HepG2 (cell line): ENCODE results near the gene NUP62. TPM values are rescaled to one million over a fixed set of nuclear protein-coding genes. Genes with fewer than 3 reads are reported as not detected.

ENCODE experiments used
- CBX2 ChIP-seq, 2 experiments: fragments of 200-600 bp in 1 of 2; sonication (generic); formaldehyde crosslinking in 1 of 2; IDR thresholded peaks; 2 replicates each; pipeline versions ENCODE4 v1.7.0 to v1.8.1; 2018 to 2022; ENCODE audit warnings: low read depth in 2 of 2, low read length in 1 of 2, mild to moderate bottlenecking in 1 of 2, missing genetic modification reagents in 1 of 2
- GTF2F1 ChIP-seq: fragments of 150-350 bp; IDR thresholded peaks from 2 replicates; pipeline ENCODE4 v1.6.1; 2014; ENCODE audit warnings: low read length
- LCORL ChIP-seq, 2 experiments: fragments of 450-650 bp in 1 of 2; sonication (generic) in 1 of 2; formaldehyde crosslinking in 1 of 2; IDR thresholded peaks; 2 replicates each; pipeline versions ENCODE4 v1.5.0 to v1.6.1; 2017 to 2020; ENCODE audit warnings: antibody characterized with exemption in 1 of 2, missing genetic modification reagents in 1 of 2
- NFIB ChIP-seq: sonication (generic); formaldehyde crosslinking; IDR thresholded peaks from 2 replicates; pipeline ENCODE4 v1.9.0; 2021; ENCODE audit warnings: missing genetic modification reagents, mild to moderate bottlenecking, borderline replicate concordance
- POLR2G ChIP-seq: fragments of 200-400 bp; formaldehyde crosslinking; IDR thresholded peaks from 2 replicates; pipeline ENCODE4 v1.6.1; 2018; ENCODE audit warnings: mild to moderate bottlenecking, low read depth, low read length, moderate library complexity
- SETDB1 ChIP-seq: sonication (generic); formaldehyde crosslinking; IDR thresholded peaks from 2 replicates; pipeline ENCODE4 v1.5.1; 2020; ENCODE audit warnings: missing genetic modification reagents, mild to moderate bottlenecking, borderline replicate concordance
- SNAPC5 ChIP-seq: sonication (generic); formaldehyde crosslinking; IDR thresholded peaks from 2 replicates; pipeline ENCODE4 v1.8.1; 2023; ENCODE audit warnings: mild to moderate bottlenecking, missing genetic modification reagents, borderline replicate concordance
- SPEN ChIP-seq: sonication (generic); formaldehyde crosslinking; IDR thresholded peaks from 2 replicates; pipeline ENCODE4 v1.5.1; 2020; ENCODE audit warnings: low read depth, mild to moderate bottlenecking, missing genetic modification reagents
- TP53 ChIP-seq: sonication (generic); formaldehyde crosslinking; conservative IDR thresholded peaks from 2 replicates; pipeline ENCODE4 v1.4.0; 2020; ENCODE audit warnings: missing genetic modification reagents
- U2AF1 ChIP-seq: fragments of 200-400 bp; formaldehyde crosslinking; optimal IDR thresholded peaks from 2 replicates; pipeline ENCODE3; 2017; ENCODE audit warnings: mild to moderate bottlenecking, low read depth, low read length
- ZNF225 ChIP-seq: sonication (generic); formaldehyde crosslinking; IDR thresholded peaks from 2 replicates; pipeline ENCODE4 v1.4.0; 2020; ENCODE audit warnings: mild to moderate bottlenecking, missing genetic modification reagents
- ZNF552 ChIP-seq: sonication (generic); formaldehyde crosslinking; IDR thresholded peaks from 2 replicates; pipeline ENCODE4 v1.9.0; 2022; ENCODE audit warnings: missing genetic modification reagents, mild to moderate bottlenecking, borderline replicate concordance
- ZNF644 ChIP-seq: IDR thresholded peaks from 2 replicates; pipeline ENCODE4 v1.6.1; 2016; ENCODE audit warnings: low read depth
- ZNF660 ChIP-seq: sonication (generic); formaldehyde crosslinking; IDR thresholded peaks from 2 replicates; pipeline ENCODE4 v1.5.1; 2020; ENCODE audit warnings: mild to moderate bottlenecking, low read depth, missing genetic modification reagents, borderline replicate concordance
- ZNF747 ChIP-seq: sonication (generic); formaldehyde crosslinking; IDR thresholded peaks from 2 replicates; pipeline ENCODE4 v1.8.1; 2023; ENCODE audit warnings: missing genetic modification reagents, mild to moderate bottlenecking, borderline replicate concordance
- ZNF792 ChIP-seq: IDR thresholded peaks from 2 replicates; pipeline ENCODE4 v1.6.1; 2016
- polyA plus RNA-seq, 8 experiments: library from polyadenylated mRNA; depleted of rRNA in 3 of 8; stranded (reverse) in 7 of 8; unstranded in 1 of 8; fragments of >200 nt; fragmentation: Illumina TruSeq in 4 of 8; extraction: Trizol in 4 of 8; gene quantifications; 2 replicates each; pipeline versions ENCODE4 v1.2.1 to v1.2.3, GENCODE V29; 2011 to 2016; ENCODE audit warnings: low read depth in 4 of 8, missing spikeins in 1 of 8, mixed read lengths in 1 of 8; ENCODE audit not compliant: insufficient read depth in 1 of 8
- total RNA-seq, 5 experiments: library from RNA; depleted of rRNA; stranded (reverse); fragments of >200 nt; fragmentation: Illumina TruSeq; extraction: Trizol; gene quantifications; 2 replicates each; pipeline ENCODE4 v1.2.3, GENCODE V29; 2016; ENCODE audit warnings: low read depth in 1 of 5
- TF ChIP-seq, protein P1 (sequence below): sonication (generic); formaldehyde crosslinking; IDR thresholded peaks from 2 replicates; pipeline ENCODE4 v1.8.0; 2023; ENCODE audit warnings: mild to moderate bottlenecking, missing genetic modification reagents
- TF ChIP-seq, protein P2 (sequence below): sonication (generic); formaldehyde crosslinking; IDR thresholded peaks from 2 replicates; pipeline ENCODE4 v1.4.0; 2020; ENCODE audit warnings: mild to moderate bottlenecking, missing genetic modification reagents
- TF ChIP-seq, protein P3 (sequence below): sonication (generic); formaldehyde crosslinking; IDR thresholded peaks from 2 replicates; pipeline ENCODE4 v1.9.0; 2021; ENCODE audit warnings: missing genetic modification reagents, borderline replicate concordance
- TF ChIP-seq, protein P4 (sequence below): sonication (generic); formaldehyde crosslinking; IDR thresholded peaks from 2 replicates; pipeline ENCODE4 v1.4.0; 2020; ENCODE audit warnings: mild to moderate bottlenecking, missing genetic modification reagents

The NUP62 gene
- total and polyA plus RNA-seq, 2 of the 13 experiments (the other 11 are each of a cell fraction or from before 2014, with no cell fraction given): 16.5 to 41.5 TPM

DNA sequence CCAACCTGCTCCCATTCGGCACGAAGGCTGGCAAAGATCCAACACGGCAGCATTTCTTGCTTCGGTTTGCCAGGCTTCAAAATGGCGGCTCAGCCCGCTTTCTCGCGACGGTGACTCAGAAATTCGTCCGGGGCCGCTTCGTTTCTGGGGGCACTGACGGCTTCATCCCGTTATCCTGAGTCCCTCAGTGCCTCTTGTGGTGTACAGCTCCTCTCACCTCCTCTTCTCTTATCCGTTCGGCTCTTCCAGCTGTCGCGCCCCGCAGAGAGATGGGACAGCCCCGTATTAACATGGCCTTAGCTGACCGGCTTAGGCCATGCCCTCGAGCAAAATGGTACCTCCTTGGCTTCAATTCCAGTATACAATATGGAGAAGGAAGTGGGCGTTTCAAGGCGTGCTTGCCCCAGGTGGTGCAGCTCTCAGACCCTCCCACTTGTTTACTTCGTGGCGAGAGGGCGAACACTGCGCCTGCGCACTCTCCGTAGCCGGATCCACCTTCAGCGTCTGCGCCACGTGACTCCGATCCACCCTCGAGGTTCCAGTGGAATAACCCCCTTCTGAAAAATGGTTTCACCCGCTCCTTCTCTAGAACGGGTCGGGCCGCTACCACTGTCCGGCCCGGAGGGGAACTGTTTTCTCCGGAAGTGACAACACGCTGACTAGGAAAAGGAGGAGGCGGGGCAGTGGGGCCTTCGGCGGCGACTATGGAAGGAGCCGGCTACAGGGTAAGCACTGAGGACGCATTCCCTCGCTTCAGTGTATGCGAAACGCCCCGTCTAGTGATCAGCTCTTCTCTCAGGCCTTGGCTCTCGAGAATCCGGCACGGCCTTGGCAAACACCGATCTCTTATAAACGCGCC, 52.1 kb downstream of the NUP62 start, which contains the start of the genes AKT1S1 and TBC1D17 (continued):
- TF ChIP-seq LCORL (IDR thresholded peaks at IDR 0.05) (no peak), LCORL (CRISPR knock-in tag; IDR thresholded peaks at IDR 0.05) (no peak), ZNF644 (CRISPR knock-in tag) (0 out of 2 replicates have a peak, but pooled peaks have one; percentile 4), ZNF225 (CRISPR knock-in tag) (no peak), ZNF660 (CRISPR knock-in tag) (no peak), TP53 (no peak), SPEN (CRISPR knock-in tag) (peak; percentile 25; the same call in 1 of the 2 replicates), ZNF792 (peak; percentile 21; the same call in 1 of the 2 replicates), CBX2 (IDR thresholded peaks at IDR 0.05; ENCODE audit: low read depth, low read length) (no peak), CBX2 (CRISPR knock-in tag; IDR thresholded peaks at IDR 0.05; ENCODE audit: low read depth) (no peak), POLR2G (peak; percentile 87), SNAPC5 (CRISPR knock-in tag) (0 out of 2 replicates have a peak, but pooled peaks have one; percentile 82), ZNF552 (0 out of 2 replicates have a peak, but pooled peaks have one; percentile 35), GTF2F1 (0 out of 2 replicates have a peak, but pooled peaks have one; percentile 12), U2AF1 (no peak), NFIB (CRISPR knock-in tag) (no peak), SETDB1 (CRISPR knock-in tag) (no peak), ZNF747 (CRISPR knock-in tag) (peak; percentile 54; the same call in 1 of the 2 replicates)
- TF ChIP-seq, protein P1, sequence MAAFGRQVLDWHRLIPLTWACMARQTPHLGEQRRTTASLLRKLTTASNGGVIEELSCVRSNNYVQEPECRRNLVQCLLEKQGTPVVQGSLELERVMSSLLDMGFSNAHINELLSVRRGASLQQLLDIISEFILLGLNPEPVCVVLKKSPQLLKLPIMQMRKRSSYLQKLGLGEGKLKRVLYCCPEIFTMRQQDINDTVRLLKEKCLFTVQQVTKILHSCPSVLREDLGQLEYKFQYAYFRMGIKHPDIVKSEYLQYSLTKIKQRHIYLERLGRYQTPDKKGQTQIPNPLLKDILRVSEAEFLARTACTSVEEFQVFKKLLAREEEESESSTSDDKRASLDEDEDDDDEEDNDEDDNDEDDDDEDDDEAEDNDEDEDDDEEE (CRISPR knock-in tag): no peak
- TF ChIP-seq, protein P2, sequence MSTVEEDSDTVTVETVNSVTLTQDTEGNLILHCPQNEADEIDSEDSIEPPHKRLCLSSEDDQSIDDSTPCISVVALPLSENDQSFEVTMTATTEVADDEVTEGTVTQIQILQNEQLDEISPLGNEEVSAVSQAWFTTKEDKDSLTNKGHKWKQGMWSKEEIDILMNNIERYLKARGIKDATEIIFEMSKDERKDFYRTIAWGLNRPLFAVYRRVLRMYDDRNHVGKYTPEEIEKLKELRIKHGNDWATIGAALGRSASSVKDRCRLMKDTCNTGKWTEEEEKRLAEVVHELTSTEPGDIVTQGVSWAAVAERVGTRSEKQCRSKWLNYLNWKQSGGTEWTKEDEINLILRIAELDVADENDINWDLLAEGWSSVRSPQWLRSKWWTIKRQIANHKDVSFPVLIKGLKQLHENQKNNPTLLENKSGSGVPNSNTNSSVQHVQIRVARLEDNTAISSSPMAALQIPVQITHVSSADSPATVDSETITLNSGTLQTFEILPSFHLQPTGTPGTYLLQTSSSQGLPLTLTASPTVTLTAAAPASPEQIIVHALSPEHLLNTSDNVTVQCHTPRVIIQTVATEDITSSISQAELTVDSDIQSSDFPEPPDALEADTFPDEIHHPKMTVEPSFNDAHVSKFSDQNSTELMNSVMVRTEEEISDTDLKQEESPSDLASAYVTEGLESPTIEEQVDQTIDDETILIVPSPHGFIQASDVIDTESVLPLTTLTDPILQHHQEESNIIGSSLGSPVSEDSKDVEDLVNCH (CRISPR knock-in tag): no peak
- TF ChIP-seq, protein P3, sequence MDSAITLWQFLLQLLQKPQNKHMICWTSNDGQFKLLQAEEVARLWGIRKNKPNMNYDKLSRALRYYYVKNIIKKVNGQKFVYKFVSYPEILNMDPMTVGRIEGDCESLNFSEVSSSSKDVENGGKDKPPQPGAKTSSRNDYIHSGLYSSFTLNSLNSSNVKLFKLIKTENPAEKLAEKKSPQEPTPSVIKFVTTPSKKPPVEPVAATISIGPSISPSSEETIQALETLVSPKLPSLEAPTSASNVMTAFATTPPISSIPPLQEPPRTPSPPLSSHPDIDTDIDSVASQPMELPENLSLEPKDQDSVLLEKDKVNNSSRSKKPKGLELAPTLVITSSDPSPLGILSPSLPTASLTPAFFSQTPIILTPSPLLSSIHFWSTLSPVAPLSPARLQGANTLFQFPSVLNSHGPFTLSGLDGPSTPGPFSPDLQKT (CRISPR knock-in tag): no peak
- TF ChIP-seq, protein P4, sequence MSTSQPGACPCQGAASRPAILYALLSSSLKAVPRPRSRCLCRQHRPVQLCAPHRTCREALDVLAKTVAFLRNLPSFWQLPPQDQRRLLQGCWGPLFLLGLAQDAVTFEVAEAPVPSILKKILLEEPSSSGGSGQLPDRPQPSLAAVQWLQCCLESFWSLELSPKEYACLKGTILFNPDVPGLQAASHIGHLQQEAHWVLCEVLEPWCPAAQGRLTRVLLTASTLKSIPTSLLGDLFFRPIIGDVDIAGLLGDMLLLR (CRISPR knock-in tag): no peak
